ENCODE data around the gene ZDHHC8.

The ZDHHC8 gene

GRCh38 chr22:20170170-20170569 is 38.6 kb downstream of the ZDHHC8 start:
- H3K4me3 ChIP-seq (ENCODE audit: low read depth, low read length): no peak overlapping the region
- no peak for TF ChIP-seq CTCF (IDR thresholded peaks at IDR 0.05; ENCODE audit: borderline replicate concordance, insufficient read depth, low read depth, low read length)

- H3K4me3 ChIP-seq (ENCODE audit: low read depth, low read length): no peak overlapping the region
- no peak for TF ChIP-seq CTCF (IDR thresholded peaks at IDR 0.05; ENCODE audit: borderline replicate concordance, insufficient read depth, low read depth, low read length)
Observed at GRCh38 chr22:20171288-20172140, 39.9 kb downstream of the ZDHHC8 start.

GRCh38 chr22:20172141-20172613 is 40.6 kb downstream of the ZDHHC8 start:
- TF ChIP-seq CTCF (IDR thresholded peaks at IDR 0.05; ENCODE audit: borderline replicate concordance, insufficient read depth, low read depth, low read length): no peak
- H3K4me3 ChIP-seq (ENCODE audit: low read depth, low read length): no peak overlapping the region

- H3K4me3 ChIP-seq (ENCODE audit: low read depth, low read length): no peak overlapping the region
- TF ChIP-seq CTCF (IDR thresholded peaks at IDR 0.05; ENCODE audit: borderline replicate concordance, insufficient read depth, low read depth, low read length): no peak
Observed at GRCh38 chr22:20173246-20173645, 41.6 kb downstream of the ZDHHC8 start.

- no peak overlapping the region for H3K4me3 ChIP-seq (ENCODE audit: low read depth, low read length)
- TF ChIP-seq CTCF (IDR thresholded peaks at IDR 0.05; ENCODE audit: borderline replicate concordance, insufficient read depth, low read depth, low read length): no peak
Observed at GRCh38 chr22:20173772-20174171, 42.2 kb downstream of the ZDHHC8 start.

GRCh38 chr22:20174785-20175596 is 43.4 kb downstream of the ZDHHC8 start:
- H3K4me3 ChIP-seq (ENCODE audit: low read depth, low read length): no peak overlapping the region
- 0 out of 2 replicates have a peak, but pooled peaks have one; percentile 22 for TF ChIP-seq CTCF (IDR thresholded peaks at IDR 0.05; ENCODE audit: borderline replicate concordance, insufficient read depth, low read depth, low read length)

Data from GM12875 (cell line).